ENCODE results near the gene PID1. TPM values are rescaled to one million over a fixed set of nuclear protein-coding genes. Genes with fewer than 3 reads are reported as not detected.
"Not testable (repeated sequence)": the region's sequence is repeated elsewhere in the genome, so short reads cannot be mapped to it uniquely, and the experiment has no call there.

PID1 gene
- total RNA-seq, 2 experiments from 2014 or later: not detected

DNA sequence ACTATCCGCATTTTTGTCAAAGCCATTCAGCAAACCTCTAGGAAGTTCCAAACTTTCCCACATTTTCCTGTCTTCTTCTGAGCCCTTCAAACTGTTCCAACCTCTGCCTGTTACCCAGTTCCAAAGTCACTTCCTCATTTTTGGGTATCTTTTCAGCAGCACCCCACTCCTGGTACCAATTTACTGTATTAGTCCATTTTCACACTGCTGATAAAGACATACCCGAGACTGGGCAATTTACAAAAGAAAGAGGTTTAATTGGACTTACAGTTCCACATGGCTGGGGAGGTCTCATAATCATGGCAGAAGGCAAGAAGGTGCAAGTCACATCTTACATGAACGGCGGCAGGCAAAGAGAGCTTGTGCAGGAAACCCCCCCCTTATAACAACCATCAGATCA lies 84.0 kb downstream of the PID1 start:
- ATAC-seq: not testable (repeated sequence)

DNA sequence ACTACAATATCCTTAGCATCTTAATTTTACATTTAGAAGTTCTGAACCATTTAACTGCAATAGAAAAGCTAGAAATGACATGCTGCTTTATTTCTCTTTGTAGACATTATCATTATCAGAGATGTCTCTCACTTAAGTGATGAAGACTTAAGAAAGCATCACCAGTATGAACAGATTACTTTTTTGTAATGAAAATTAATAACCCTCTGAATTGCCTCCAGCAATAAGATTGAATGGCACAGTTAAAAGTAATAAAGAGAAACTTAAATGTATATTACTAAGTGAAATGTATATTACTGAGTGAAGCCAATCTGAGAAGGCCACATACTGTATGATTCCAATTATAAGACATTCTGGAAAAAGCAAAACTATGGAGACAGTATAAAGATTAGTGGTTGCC lies 89.4 kb downstream of the PID1 start:
- Mint-ChIP-seq H3K9me3 (ENCODE audit: low read depth) (peaks cover 10% of the 10 kb centered on the region), H3K27ac (no peak overlapping the region), H3K4me3 (no peak overlapping the region), H3K4me1 (no peaks in the 10 kb centered on the region), H3K27me3 (no peaks in the 10 kb centered on the region), H3K36me3 (no peaks in the 10 kb centered on the region)
- CTCF ChIA-PET: no interaction called here
- ATAC-seq: no peak
- DNase-seq: no peak

More for the DNA sequence above, 84.0 kb downstream of the PID1 start:
- H3K4me1 Mint-ChIP-seq, DNase-seq, H3K4me3 Mint-ChIP-seq, CTCF ChIA-PET, H3K27me3 Mint-ChIP-seq, H3K27ac Mint-ChIP-seq, H3K36me3 Mint-ChIP-seq: not testable (repeated sequence)
- peaks cover 16% of the 10 kb centered on the region for H3K9me3 Mint-ChIP-seq (ENCODE audit: low read depth)

DNA sequence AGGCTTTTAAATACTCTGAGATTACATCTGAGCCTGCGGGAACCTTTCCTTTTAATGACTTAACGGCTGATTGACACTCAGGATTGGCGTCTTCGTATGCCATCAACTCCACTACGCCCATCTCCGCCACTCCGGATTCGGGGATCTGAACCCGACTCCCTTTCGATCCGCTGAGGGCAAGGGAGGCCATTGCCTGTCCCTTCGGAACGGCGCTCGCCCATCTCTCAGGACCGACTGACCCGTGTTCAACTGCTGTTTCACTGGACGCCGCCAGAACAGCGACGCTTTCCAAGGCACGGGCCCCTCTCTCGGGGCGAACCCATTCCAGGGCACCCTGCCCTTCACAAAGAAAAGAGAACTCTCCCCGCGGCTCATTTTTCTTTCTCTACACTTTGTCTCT lies 90.4 kb downstream of the PID1 start:
- Mint-ChIP-seq H3K27ac (no peak overlapping the region), H3K36me3 (no peaks in the 10 kb centered on the region), H3K27me3 (no peaks in the 10 kb centered on the region), H3K4me1 (no peaks in the 10 kb centered on the region), H3K4me3 (no peak overlapping the region), H3K9me3 (ENCODE audit: low read depth) (peaks cover 8% of the 10 kb centered on the region)
- ATAC-seq (no peak), DNase-seq (no peak)
- CTCF ChIA-PET: no interaction called here

DNA sequence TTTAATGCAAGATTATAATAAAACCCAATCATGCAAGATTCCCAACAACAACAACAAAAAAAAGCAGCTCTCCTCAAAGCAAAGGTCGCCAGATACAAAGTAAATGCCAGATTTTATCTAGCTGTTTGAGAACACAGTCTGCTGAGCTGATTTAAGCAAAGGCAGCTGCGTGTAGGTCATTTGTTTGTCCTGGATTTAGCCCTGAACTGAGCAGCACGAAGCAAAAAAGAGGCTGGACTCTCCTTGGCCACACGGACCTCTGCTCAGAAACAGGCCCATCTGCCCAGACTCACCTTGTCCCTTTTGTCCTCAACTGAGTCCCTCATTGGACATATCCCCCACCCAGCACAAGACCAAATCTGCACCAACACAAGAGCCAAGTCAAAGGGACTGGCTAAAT lies 91.5 kb downstream of the PID1 start:
- Mint-ChIP-seq H3K27me3 (no peaks in the 10 kb centered on the region), H3K4me3 (no peak overlapping the region)
- no peak for DNase-seq

DNA sequence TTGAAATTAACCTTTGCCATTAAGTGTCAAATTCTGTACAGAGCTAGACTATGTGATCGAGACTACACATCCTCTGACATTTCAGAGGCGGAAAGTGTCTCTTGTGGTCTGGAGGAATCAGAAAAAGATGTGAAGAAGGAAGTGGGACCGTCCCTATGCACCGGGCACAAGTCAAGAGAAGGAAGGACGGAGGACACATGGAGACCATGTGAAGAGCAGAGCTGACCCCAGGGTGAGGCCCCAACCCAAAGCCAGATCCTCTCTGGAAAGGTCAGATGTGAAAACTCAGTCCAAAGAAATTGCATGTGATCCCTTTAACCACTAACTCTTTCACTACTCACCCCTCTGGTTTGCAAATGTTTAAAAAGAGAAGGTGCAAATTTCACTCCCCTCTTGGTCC lies 92.4 kb downstream of the PID1 start:
- Mint-ChIP-seq H3K4me1 (no peaks in the 10 kb centered on the region), H3K27me3 (no peaks in the 10 kb centered on the region), H3K9me3 (ENCODE audit: low read depth) (peaks cover 4% of the 10 kb centered on the region), H3K4me3 (no peak overlapping the region), H3K27ac (no peak overlapping the region), H3K36me3 (no peaks in the 10 kb centered on the region)
- CTCF ChIA-PET: no interaction called here
- DNase-seq: no peak
- ATAC-seq: no peak

More for the DNA sequence above, 91.5 kb downstream of the PID1 start:
- Mint-ChIP-seq H3K9me3 (ENCODE audit: low read depth) (peaks cover 4% of the 10 kb centered on the region), H3K4me1 (no peaks in the 10 kb centered on the region), H3K27ac (no peak overlapping the region), H3K36me3 (no peaks in the 10 kb centered on the region)
- no peak for ATAC-seq
- CTCF ChIA-PET: no interaction called here

DNA sequence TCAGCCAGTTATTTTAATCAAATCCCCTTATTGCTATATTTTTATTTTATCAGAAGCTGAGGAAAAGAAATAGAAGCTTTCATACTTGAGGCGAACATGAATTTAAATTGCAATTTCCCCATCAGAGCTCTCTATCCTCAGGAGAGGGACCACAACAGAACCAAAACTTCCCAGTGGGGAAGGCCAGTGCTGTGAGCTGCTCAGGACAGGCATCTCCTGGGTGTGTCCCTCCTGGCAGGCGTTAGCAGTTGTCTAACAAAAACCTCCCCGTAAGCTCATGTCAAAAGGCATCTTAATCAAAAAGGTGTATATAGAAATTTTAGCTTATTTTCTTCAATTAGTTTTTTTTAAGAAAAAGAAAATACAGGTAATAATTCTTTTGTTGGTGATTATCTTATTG lies 93.0 kb downstream of the PID1 start:
- Mint-ChIP-seq H3K4me3 (no peak overlapping the region), H3K4me1 (no peaks in the 10 kb centered on the region), H3K27ac (no peak overlapping the region), H3K27me3 (no peaks in the 10 kb centered on the region), H3K36me3 (no peaks in the 10 kb centered on the region), H3K9me3 (ENCODE audit: low read depth) (peaks cover 4% of the 10 kb centered on the region)
- no peak for DNase-seq
- ATAC-seq: no peak
- CTCF ChIA-PET: no interaction called here

DNA sequence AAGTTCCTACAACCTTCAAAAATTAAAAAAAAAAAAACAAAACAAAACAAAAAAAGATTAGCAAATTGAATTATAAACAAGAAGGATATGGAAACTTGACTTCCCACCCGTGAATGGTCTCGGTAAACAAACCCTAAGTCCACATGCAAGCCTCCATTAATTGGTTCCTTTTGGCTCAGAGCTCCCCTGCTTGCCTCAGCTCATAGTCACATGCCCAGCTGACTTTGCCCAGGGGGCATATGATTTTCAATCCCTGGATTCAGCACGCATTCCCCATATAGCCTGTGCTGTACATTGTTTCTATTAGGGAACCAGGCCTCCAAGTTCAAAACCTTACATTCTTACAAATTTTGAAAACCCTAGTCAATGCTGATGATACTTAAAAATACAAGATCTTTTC lies 95.0 kb downstream of the PID1 start:
- H3K4me3 Mint-ChIP-seq: no peak overlapping the region
- no peaks in the 10 kb centered on the region for H3K4me1 Mint-ChIP-seq
- no peak overlapping the region for H3K27ac Mint-ChIP-seq
- no peaks in the 10 kb centered on the region for H3K36me3 Mint-ChIP-seq
- H3K9me3 Mint-ChIP-seq (ENCODE audit: low read depth): peaks cover 6% of the 10 kb centered on the region
- CTCF ChIA-PET: no interaction called here
- DNase-seq (no peak), ATAC-seq (no peak)
- H3K27me3 Mint-ChIP-seq: no peaks in the 10 kb centered on the region

DNA sequence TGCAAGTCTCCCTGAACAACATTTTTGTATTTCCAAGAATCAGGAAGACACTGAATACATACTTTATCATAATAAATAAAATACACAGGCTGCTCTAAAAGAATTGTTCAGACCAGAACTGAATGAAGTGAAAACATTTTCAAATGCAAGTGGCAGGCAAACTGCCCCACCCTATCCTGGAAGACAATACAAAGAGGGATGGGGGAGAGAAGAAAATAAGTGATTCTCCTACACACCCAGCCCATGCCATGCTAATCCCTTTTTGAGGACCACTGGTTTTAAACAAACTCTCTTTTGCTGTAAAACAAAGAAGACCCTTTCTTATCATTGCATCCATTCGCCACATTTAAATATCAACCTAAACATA lies 95.6 kb downstream of the PID1 start:
- ATAC-seq: no peak
- no peaks in the 10 kb centered on the region for H3K4me1 Mint-ChIP-seq

DNA sequence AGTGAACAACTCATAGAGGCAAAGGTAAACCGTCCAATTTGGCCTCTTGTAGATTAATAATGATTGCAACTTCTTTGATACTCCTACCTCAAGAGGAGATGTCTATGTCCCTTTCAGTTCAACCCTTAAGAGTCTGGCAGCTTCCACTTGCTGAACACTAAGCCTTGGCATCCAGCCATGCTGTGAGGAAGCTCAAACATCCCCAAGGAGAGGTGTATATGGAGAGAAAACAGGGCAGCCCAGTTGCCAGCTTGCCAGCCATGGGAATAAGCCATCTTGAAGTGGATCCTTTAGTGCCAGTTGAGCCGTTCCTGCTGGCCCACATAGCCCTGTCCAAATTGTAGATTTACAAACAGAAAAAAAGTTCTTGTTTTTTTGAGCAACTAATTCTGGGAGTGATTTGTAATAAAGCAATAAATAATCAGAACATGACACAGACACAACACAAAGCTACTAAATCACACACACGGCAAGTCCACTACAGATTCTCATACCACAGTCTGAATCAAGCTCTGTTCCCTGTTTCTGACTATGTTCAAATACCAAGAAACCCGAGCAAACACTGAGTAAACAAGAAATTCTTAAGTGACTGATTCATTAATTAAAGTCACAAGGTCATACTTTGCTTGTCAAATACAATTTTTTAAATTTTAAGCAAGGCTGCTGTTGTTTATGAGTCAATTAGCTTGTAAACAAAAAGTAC lies 96.1 kb downstream of the PID1 start:
- Mint-ChIP-seq H3K27me3 (no peaks in the 10 kb centered on the region), H3K36me3 (no peaks in the 10 kb centered on the region), H3K27ac (no peak overlapping the region), H3K4me1 (no peaks in the 10 kb centered on the region), H3K9me3 (ENCODE audit: low read depth) (peaks cover 6% of the 10 kb centered on the region), H3K4me3 (no peak overlapping the region)
- CTCF ChIA-PET: no interaction called here
- ATAC-seq: no peak
- no peak for DNase-seq

More for the DNA sequence above, 95.6 kb downstream of the PID1 start:
- no peak overlapping the region for H3K4me3 Mint-ChIP-seq
- H3K36me3 Mint-ChIP-seq: no peaks in the 10 kb centered on the region
- no peaks in the 10 kb centered on the region for H3K27me3 Mint-ChIP-seq
- CTCF ChIA-PET: no interaction called here
- H3K27ac Mint-ChIP-seq: no peak overlapping the region
- H3K9me3 Mint-ChIP-seq (ENCODE audit: low read depth): peaks cover 6% of the 10 kb centered on the region
- DNase-seq: no peak

DNA sequence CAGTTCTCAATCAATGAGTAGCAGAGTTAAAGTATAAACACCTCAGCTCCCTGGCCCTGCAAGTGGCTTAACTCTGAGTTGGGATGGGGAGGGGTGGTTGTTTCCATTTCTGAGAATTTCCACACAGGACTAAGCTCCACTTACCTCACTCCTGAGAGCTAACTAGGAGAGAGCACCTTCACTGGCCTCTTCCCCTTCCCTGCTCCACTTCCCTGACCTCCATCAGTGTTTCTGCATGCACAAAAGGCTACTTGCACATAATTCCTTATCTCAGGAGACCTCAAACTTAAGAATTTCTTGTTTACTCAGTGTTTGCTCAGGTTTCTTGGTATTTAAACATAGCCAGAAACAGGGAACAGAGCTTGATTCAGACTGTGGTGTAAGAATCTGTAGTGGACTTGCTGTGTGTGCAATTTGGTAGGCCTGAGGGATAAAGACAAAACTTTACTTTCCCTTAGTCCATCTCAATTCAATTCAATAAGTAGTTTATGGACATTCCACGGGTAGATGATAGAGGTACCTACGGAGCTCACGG lies 97.2 kb downstream of the PID1 start:
- no peaks in the 10 kb centered on the region for H3K4me1 Mint-ChIP-seq
- H3K27me3 Mint-ChIP-seq: no peaks in the 10 kb centered on the region
- H3K27ac Mint-ChIP-seq: no peak overlapping the region
- no peak overlapping the region for H3K4me3 Mint-ChIP-seq
- CTCF ChIA-PET: no interaction called here
- DNase-seq (no peak), ATAC-seq (no peak)
- H3K36me3 Mint-ChIP-seq: no peaks in the 10 kb centered on the region
- H3K9me3 Mint-ChIP-seq (ENCODE audit: low read depth): peaks cover 8% of the 10 kb centered on the region

DNA sequence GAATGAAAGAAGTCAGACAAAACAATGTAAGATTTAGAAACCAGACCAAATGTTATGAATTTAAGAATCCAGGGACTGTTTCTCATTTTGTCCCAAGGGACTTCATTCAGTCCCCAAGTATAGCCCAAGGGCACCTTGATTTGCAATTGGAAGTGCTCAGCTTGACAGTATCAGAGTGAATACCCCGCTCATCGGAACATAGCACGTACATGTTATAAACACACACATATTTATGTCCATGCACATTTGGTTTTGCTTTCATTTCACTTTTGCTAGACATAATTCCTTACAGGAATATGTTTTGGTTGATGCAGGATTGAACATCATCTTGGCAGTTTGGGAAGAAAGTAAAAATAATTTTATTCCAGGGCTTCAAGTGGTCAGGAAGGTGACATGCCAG lies 100.2 kb downstream of the PID1 start:
- no peak overlapping the region for H3K27ac Mint-ChIP-seq
- CTCF ChIA-PET: no interaction called here
- H3K4me1 Mint-ChIP-seq: no peaks in the 10 kb centered on the region
- no peak for DNase-seq
- no peak for ATAC-seq
- H3K27me3 Mint-ChIP-seq: no peaks in the 10 kb centered on the region
- peaks cover 4% of the 10 kb centered on the region for H3K9me3 Mint-ChIP-seq (ENCODE audit: low read depth)
- H3K4me3 Mint-ChIP-seq: no peak overlapping the region
- H3K36me3 Mint-ChIP-seq: no peaks in the 10 kb centered on the region

DNA sequence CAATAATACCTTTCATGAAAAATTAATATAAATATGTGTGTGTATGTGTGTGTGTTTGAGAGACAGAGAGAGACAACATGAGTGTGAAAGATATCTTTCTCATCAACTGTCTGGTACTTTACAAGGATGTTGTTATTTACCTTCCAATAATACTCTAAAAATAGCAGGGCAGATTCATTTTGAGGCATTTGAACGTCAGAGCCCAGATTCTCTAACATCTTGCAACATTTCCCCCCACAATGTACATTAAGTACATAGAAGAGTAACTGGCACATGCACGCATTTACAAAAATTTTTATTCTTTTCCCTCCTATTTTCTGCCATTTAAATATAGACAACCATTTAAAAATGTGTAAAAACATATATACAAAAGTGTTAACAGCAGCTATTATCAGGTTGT lies 100.9 kb downstream of the PID1 start:
- Mint-ChIP-seq H3K4me3 (no peak overlapping the region), H3K4me1 (no peaks in the 10 kb centered on the region), H3K27ac (no peak overlapping the region), H3K9me3 (ENCODE audit: low read depth) (peaks cover 4% of the 10 kb centered on the region), H3K27me3 (no peaks in the 10 kb centered on the region), H3K36me3 (no peaks in the 10 kb centered on the region)
- DNase-seq (no peak), ATAC-seq (no peak)
- CTCF ChIA-PET: no interaction called here

DNA sequence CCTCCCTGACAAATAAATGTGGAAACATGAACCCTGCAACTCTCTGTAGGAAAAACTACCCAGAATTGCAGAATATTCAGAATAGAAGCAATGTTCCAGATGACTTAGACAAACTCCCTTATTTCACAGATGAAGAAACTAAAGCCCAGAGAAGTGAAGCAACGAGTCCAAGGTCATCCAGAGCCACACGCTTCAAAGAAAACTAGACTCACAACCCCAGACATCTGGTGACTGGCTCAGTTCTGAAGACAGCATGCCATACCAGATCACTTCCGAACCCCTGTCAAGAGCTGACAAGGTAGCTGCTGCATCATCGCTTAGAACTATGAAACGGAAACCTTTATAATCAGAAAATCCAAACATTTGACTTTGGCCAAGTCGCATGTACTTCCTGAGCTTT lies 101.3 kb downstream of the PID1 start:
- no peaks in the 10 kb centered on the region for H3K36me3 Mint-ChIP-seq
- DNase-seq: no peak
- H3K9me3 Mint-ChIP-seq (ENCODE audit: low read depth): peaks cover 4% of the 10 kb centered on the region
- CTCF ChIA-PET: no interaction called here
- H3K4me1 Mint-ChIP-seq: no peaks in the 10 kb centered on the region
- H3K27me3 Mint-ChIP-seq: no peaks in the 10 kb centered on the region
- H3K27ac Mint-ChIP-seq: no peak overlapping the region
- H3K4me3 Mint-ChIP-seq: no peak overlapping the region
- ATAC-seq: no peak

DNA sequence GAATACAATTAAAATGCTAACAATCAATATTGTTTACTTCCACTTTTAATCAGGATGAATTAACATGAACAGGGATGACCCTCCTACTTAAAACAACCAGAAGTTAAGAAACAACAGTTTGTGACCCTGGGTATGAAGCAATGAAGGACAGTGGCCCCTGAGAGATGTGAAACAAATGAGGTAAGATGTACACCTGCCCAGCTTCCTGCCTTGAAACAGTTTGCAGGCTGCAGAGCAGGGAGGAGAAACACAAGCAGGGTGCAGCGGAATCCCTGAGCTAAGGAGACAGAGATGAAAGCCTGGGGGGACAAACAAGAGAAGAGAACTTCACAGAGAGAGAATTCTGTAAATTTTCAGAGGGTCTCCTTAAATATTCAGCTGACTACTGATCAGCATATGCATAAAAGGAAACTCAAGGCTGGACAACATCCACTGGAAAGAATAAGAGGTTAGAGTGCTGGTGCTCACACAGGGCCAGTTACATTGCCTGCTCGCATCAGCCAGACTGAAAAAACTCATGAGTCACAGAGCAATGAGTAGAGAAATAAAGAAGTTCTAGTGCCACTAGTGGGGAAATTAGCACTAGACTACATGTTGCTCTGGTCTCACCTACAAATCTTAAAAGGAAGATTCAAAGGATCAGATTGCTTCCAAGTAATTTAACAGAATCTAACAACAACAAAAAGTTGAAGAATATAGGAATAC lies 106.4 kb downstream of the PID1 start:
- no peak for DNase-seq

More for the DNA sequence above, 106.4 kb downstream of the PID1 start:
- Mint-ChIP-seq H3K36me3 (no peaks in the 10 kb centered on the region), H3K27ac (no peak overlapping the region), H3K27me3 (no peaks in the 10 kb centered on the region), H3K4me3 (no peak overlapping the region), H3K9me3 (ENCODE audit: low read depth) (peaks cover 2% of the 10 kb centered on the region), H3K4me1 (no peaks in the 10 kb centered on the region)
- no peak for ATAC-seq
- CTCF ChIA-PET: interaction anchor here (0.6 kb wide), 1 partner anchor 133 kb away, joined by 3 read pairs; no protein-coding TSS in a partner anchor
